G401.6 (cell line): ENCODE data around the gene PACS2.

Experiments used
- FAIRE-seq: peaks from 2 replicates; lab custom pipeline; 2012; peaks lifted over from hg19 to GRCh38; lab: Jason Lieb, UNC

Gene PACS2

DNA sequence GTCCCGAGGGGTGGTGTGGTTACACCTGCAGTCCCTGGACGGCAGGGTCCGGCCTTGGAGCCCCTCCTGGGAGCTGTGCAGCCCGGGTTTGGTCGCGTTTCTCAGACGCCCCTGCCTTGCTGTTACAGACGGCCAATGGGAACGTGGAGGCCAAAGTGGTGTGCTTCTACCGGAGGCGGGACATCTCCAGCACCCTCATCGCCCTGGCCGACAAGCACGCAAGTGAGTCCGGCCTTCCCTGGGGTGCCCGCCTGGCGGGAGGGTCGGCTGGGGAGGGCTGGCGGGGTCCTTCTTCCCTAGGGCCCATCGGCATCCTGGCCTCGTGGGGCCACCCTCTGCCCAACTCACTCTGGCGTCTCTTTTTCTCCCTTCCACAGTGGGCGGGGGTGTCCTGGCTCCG is 130.7 kb downstream of the PACS2 start:
- no peak for FAIRE-seq

DNA sequence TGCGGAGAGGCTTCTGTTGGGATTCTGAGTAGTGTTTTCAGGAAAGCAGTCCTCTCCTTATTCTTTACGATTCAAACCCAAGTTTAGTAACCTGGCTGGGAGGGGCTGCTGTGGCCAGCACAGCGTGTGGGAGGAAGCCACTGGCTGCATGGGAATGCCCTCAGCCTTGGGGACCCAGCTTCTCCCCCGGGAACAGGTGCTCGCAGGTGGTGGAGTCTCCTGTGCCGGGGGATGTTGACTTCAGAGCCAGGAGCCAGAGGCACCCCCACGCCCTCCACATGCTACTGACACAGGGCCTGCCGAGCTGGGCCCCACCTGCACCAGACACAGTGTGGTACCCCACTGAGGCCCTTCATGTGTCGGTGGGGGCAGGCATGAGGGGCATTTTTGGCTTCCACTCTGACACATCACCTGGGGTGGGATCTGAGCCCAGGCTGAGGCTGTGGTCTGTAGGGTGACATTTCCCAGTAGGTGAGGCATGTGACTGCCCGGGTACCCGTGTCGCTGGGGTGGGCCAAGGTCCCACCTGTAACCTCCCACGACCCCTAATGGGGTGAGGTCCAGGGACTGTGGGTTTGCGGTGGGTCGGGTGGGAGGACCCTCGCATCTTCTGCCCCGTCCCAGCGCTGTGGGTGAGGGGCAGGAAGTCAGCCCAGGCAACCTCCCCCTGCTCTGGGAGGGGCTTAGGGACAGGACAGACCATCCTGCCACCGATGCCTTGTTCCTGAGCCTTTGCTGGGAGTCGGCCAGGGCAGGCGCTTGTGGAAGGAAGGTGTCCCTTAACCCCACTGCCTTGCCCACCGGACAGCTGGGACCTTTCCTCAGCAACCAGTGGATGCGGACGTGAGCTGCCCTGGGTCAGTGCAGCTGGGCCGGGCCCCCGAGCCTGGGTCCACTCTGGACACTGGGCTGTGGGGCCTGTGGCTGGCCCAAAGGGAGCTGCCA is 131.6 kb downstream of the PACS2 start:
- FAIRE-seq, result no peak

DNA sequence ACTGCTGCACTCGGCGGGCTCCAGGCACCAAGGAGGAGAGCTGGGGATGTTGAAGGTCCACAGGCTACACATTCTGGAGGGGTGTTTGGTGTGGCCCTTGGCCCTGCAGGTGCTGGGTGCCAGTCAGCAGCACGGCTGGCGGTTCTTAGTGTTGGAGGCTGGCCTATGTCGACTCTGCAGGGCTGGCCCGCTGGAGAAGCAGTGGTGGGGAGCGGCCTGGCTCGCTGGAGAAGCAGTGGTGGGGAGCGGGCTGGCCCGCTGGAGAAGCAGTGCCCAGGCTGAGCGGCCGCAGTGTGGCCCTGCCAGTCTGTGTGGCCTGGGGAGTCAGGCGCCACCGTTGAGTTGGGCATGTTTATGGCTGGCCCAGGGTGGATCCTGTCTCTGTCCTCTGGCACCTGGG is 132.4 kb downstream of the PACS2 start:
- FAIRE-seq, result no peak
